Esophagus muscularis mucosa (tissue), 4 donors: ENCODE measurements around the gene BOK. TPM values are rescaled to one million over a fixed set of nuclear protein-coding genes. Genes with fewer than 3 reads are reported as not detected.
"Not testable (repeated sequence)": the region's sequence is repeated elsewhere in the genome, so short reads cannot be mapped to it uniquely, and the experiment has no call there.

Experiments used
- DNase-seq: peaks from one replicate; pipeline ENCODE4 v3.0.0-alpha.2; 2017; ENCODE audit errors: extremely low spot score
- H3K27ac ChIP-seq, 4 donors: fragments of 200-600 bp; sonication (generic); replicated peaks in 1 of 4; 1 replicate in 3 of 4; 2 replicates in 1 of 4; pipeline ENCODE4 v1.5.1; 2016 to 2019; ENCODE audit warnings: mild to moderate bottlenecking in 1 of 4
- H3K27me3 ChIP-seq, 4 donors: fragments of 200-600 bp; sonication (generic); one replicate each; pipeline versions ENCODE4 v1.5.1 to v1.6.0; 2016 to 2019
- H3K36me3 ChIP-seq, 4 donors: fragments of 200-600 bp; sonication (generic); one replicate each; pipeline ENCODE4 v1.5.1; 2016 to 2019
- H3K4me1 ChIP-seq, 4 donors: fragments of 200-600 bp; sonication (generic); one replicate each; pipeline ENCODE4 v1.5.1; 2016 to 2019
- H3K4me3 ChIP-seq, 4 donors: fragments of 200-600 bp; sonication (generic); 1 replicate in 2 of 4; 2 replicates in 2 of 4; pipeline ENCODE4 v1.5.1; 2016 to 2019; ENCODE audit warnings: mild to moderate bottlenecking in 4 of 4, moderate library complexity in 1 of 4
- H3K9me3 ChIP-seq, 4 donors: fragments of 200-600 bp; sonication (generic); 1 replicate in 3 of 4; 2 replicates in 1 of 4; pipeline ENCODE4 v1.5.1; 2016 to 2019
- EP300 ChIP-seq: sonication (generic); formaldehyde crosslinking; IDR thresholded peaks from one replicate; pipeline ENCODE4 v1.6.1; 2017; ENCODE audit warnings: antibody characterized with exemption
- POLR2A ChIP-seq: fragments of 450-650 bp; IDR thresholded peaks from one replicate; pipeline ENCODE4 v1.6.1; 2017; ENCODE audit warnings: antibody characterized with exemption, moderate library complexity, mild to moderate bottlenecking, low read depth
- POLR2AphosphoS5 ChIP-seq, 2 donors: sonication (generic); formaldehyde crosslinking; IDR thresholded peaks; one replicate each; pipeline ENCODE4 v1.6.1; 2017; ENCODE audit warnings: antibody characterized with exemption in 2 of 2
- WGBS: methylation state at CpG from one replicate; pipeline ENCODE4 v1.1.5; 2018; 5-methylcytosine and 5-hydroxymethylcytosine counted together
- intact Hi-C: fragments of 100-400 bp; cut with DNase I; formaldehyde crosslinking; loops from one replicate; pipeline ENCODE4 v1.15.1; 2023
- total RNA-seq, 4 donors: library from RNA; depleted of rRNA; stranded (reverse); fragments of >200 nt; gene quantifications; one replicate each; pipeline versions ENCODE4 v1.1.0 to v1.2.1, GENCODE V29; 2016
- TF ChIP-seq, protein P1 (sequence below), 3 experiments: fragments of 200-600 bp in 2 of 3; fragments of 450-650 bp in 1 of 3; sonication (generic) in 2 of 3; IDR thresholded peaks; one replicate each; pipeline ENCODE4 v1.5.1; 2017 to 2019; ENCODE audit warnings: antibody characterized with exemption in 3 of 3, mild to moderate bottlenecking in 2 of 3, moderate library complexity in 1 of 3

Gene BOK
- total RNA-seq, 4 donors from 2014 or later, result 55.8 to 118 (median 73.7) TPM

DNA sequence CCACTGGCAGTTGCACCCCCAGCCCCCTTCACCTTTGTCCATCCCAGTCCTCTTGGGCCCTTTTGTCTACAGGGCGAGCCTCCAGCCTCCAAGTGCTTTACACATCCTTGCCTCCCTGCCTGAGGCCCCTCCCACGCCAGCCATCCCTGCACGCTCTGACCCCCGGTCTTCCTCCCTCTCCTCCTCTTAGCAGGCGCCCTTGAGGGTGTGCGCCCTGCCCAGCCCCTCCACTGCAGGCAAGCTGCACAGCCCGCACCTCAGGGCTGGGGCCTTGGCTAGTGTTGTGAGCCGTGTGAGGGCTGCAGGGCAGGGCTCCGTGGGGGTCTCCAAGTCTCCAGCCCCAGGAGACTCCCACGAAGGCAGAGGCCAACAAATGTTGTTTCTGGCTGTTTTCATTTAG lies 6.9 kb downstream of the BOK start:
- WGBS, result 76% methylated on average over 7 of the region's 10 CpGs
- DNase-seq, result no peak

DNA sequence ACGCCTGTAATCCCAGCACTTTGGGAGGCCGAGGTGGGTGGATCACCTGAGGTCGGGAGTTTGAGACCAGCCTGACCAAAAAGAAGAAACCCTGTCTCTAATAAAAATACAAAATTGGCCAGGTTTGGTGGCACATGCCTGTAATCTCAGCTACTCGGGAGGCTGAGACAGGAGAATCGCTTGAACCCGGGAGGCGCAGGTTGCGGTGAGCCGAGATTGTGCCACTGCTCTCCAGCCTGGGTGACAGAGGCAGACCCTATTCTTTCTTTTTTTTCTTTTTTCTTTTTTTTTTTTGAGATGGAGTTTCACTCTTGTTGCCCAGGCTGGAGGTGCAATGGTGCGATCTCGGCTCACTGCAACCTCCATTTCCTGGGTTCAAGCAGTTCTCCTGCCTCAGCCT lies 7.5 kb downstream of the BOK start:
- Histone ChIP-seq H3K36me3 (peaks cover 0 to 18% (median 14%) of the 10 kb centered on the region in 4 donors), H3K27ac (peak overlapping the region in 1 of 4 donors; percentile 58), H3K4me1 (peaks cover 21 to 71% (median 61%) of the 10 kb centered on the region in 4 donors)
- 94% methylated on average over 11 of the region's 11 CpGs for WGBS
- H3K9me3 ChIP-seq, H3K4me3 ChIP-seq, H3K27me3 ChIP-seq, intact Hi-C loops, DNase-seq: not testable (repeated sequence)

More for the DNA sequence above, 6.9 kb downstream of the BOK start:
- H3K4me1 ChIP-seq, result peaks cover 27 to 77% (median 67%) of the 10 kb centered on the region in 4 donors
- no peak overlapping the region for H3K4me3 ChIP-seq
- intact Hi-C loops, result no loop called here
- no peaks in the 10 kb centered on the region for H3K9me3 ChIP-seq
- H3K36me3 ChIP-seq, result peaks cover 0 to 18% (median 14%) of the 10 kb centered on the region in 4 donors
- TF ChIP-seq POLR2A, result no peak
- TF ChIP-seq POLR2AphosphoS5 (IDR thresholded peaks at IDR 0.05), result no peak
- TF ChIP-seq, protein P1, sequence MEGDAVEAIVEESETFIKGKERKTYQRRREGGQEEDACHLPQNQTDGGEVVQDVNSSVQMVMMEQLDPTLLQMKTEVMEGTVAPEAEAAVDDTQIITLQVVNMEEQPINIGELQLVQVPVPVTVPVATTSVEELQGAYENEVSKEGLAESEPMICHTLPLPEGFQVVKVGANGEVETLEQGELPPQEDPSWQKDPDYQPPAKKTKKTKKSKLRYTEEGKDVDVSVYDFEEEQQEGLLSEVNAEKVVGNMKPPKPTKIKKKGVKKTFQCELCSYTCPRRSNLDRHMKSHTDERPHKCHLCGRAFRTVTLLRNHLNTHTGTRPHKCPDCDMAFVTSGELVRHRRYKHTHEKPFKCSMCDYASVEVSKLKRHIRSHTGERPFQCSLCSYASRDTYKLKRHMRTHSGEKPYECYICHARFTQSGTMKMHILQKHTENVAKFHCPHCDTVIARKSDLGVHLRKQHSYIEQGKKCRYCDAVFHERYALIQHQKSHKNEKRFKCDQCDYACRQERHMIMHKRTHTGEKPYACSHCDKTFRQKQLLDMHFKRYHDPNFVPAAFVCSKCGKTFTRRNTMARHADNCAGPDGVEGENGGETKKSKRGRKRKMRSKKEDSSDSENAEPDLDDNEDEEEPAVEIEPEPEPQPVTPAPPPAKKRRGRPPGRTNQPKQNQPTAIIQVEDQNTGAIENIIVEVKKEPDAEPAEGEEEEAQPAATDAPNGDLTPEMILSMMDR (IDR thresholded peaks at IDR 0.05), result no peak
- TF ChIP-seq EP300, result no peak
- peaks cover 0 to under 1% (median 0%) of the 10 kb centered on the region in 4 donors for H3K27me3 ChIP-seq
- peak overlapping the region in 1 of 4 donors; percentile 58 for H3K27ac ChIP-seq

DNA sequence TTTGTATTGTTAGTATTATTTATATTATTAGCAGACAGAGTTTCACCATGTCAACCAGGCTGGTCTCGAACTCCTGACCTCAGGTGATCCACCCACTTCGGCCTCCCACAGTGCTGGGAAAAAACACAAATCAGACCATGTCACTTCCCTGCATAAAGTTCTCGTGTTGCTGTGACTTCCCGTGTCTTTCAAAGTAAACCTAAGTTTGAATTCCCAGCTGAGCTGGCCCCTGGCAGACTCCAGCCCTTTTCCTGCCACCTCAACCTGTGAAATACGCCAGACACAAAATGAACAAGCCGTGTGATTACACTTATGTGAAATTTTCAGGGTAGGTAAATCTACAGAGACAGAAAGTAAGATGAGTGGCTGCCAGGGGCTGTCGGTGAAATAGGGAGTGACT lies 7.9 kb downstream of the BOK start:
- no peaks in the 10 kb centered on the region for H3K9me3 ChIP-seq
- H3K4me1 ChIP-seq, result peaks cover 19 to 71% (median 57%) of the 10 kb centered on the region in 4 donors
- intact Hi-C loops, result no loop called here
- peak overlapping the region in 1 of 4 donors; percentile 58 for H3K27ac ChIP-seq
- H3K36me3 ChIP-seq, result peaks cover 0 to 23% (median 16%) of the 10 kb centered on the region in 4 donors
- no peak for DNase-seq
- no peak overlapping the region for H3K4me3 ChIP-seq
- H3K27me3 ChIP-seq, result no peaks in the 10 kb centered on the region
- TF ChIP-seq POLR2AphosphoS5 (IDR thresholded peaks at IDR 0.05) (no peak), POLR2A (no peak), EP300 (no peak)
- TF ChIP-seq, protein P1 (IDR thresholded peaks at IDR 0.05), result no peak
- WGBS, result 84% methylated on average over 7 of the region's 7 CpGs

DNA sequence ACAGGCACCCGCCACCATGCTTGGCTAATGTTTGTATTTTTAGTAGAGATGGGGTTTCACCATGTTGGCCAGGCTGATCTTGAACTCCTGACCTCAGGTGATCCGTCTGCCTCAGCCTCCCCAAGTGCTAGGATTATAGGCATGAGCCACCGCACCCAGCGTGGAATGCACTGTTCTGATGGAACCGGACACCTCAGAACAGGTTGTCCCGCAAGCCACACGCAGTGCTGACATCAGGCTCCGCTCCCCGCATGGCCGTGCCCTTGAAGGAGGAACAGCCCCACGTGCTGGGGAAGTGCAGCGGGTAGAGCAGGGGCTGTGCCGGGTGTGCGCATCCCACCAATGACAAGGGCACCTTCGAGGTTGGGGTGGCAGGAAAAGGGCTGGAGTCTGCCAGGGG lies 8.7 kb downstream of the BOK start:
- peaks cover 14 to 63% (median 49%) of the 10 kb centered on the region in 4 donors for H3K4me1 ChIP-seq
- H3K27ac ChIP-seq, intact Hi-C loops, DNase-seq, H3K9me3 ChIP-seq, H3K4me3 ChIP-seq, H3K27me3 ChIP-seq: not testable (repeated sequence)
- 67% methylated on average over 3 of the region's 15 CpGs for WGBS
- H3K36me3 ChIP-seq, result peaks cover under 1 to 30% (median 21%) of the 10 kb centered on the region in 4 donors

DNA sequence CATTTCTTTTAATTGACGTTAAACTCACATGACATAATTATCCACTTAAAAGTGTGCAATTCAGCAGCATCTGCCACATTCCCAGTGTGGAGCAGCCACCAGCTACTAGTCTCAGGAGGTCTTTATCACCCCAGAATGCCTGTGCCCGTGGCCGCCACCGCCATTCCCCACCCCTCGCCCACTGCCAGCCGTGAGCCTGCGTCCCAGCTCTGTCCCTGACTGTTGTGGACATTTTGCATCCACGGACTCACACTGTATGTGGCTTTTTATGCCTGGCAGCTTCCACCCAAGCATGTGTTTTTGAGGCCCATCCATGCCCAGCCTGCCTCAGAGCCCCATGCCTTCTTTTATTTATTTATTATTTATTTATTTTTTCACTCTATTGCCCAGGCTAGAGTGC lies 9.2 kb downstream of the BOK start:
- Histone ChIP-seq H3K27me3 (no peaks in the 10 kb centered on the region), H3K36me3 (peaks cover 6 to 30% (median 23%) of the 10 kb centered on the region in 4 donors), H3K4me1 (peaks cover 14 to 58% (median 44%) of the 10 kb centered on the region in 4 donors), H3K4me3 (no peak overlapping the region), H3K27ac (no peak overlapping the region), H3K9me3 (no peaks in the 10 kb centered on the region)
- no peak for DNase-seq
- WGBS, result 95% methylated on average over 8 of the region's 8 CpGs
- TF ChIP-seq, protein P1 (IDR thresholded peaks at IDR 0.05), result no peak
- intact Hi-C loops, result no loop called here

DNA sequence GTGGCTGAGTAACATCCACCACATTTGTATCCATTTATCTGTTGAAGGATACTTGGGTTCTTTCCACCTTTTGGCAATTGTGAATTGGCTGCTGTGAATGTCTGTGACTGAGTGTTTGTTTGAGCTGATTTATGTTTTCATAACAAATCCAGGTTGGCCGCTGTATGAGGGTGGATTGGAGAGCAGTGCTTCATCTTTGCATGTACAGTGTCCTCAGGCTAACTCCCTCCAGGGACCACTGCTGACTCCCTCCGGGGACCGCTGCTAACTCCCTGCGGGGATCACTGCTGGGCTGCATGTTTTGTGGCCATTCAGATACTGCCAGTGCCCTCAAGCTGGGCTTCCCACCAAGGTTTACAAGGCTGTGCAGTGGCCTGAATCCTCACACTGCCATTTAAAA lies 10.2 kb downstream of the BOK start:
- intact Hi-C loops, result no loop called here
- DNase-seq, result no peak
- H3K27ac ChIP-seq, result peak overlapping the region in 1 of 4 donors; percentile 8
- H3K4me1 ChIP-seq, result peaks cover 8 to 48% (median 34%) of the 10 kb centered on the region in 4 donors
- H3K27me3 ChIP-seq, result no peaks in the 10 kb centered on the region
- no peak overlapping the region for H3K4me3 ChIP-seq
- 47% methylated on average over 4 of the region's 4 CpGs for WGBS
- H3K9me3 ChIP-seq, result no peaks in the 10 kb centered on the region
- TF ChIP-seq, protein P1 (IDR thresholded peaks at IDR 0.05), result no peak
- TF ChIP-seq POLR2AphosphoS5 (IDR thresholded peaks at IDR 0.05) (no peak), POLR2A (no peak), EP300 (no peak)
- H3K36me3 ChIP-seq, result peaks cover 8 to 32% (median 25%) of the 10 kb centered on the region in 4 donors
